Thoracic aorta (tissue), 2 donors: ENCODE data around the gene ALG1. TPM values are rescaled to one million over a fixed set of nuclear protein-coding genes. Genes with fewer than 3 reads are reported as not detected.
"Not testable (repeated sequence)": the region's sequence is repeated elsewhere in the genome, so short reads cannot be mapped to it uniquely, and the experiment has no call there.

Source experiments
- ATAC-seq: fragments of 150-250 bp; one replicate; pipeline ENCODE4 v1.8.0; 2017; ENCODE audit warnings: low read depth; ENCODE audit not compliant: insufficient number of reproducible peaks, low FRiP score
- DNase-seq: peaks from one replicate; pipeline ENCODE4 v3.0.0-alpha.2; 2020; ENCODE audit warnings: low spot score
- H3K27ac ChIP-seq, 2 donors: fragments of 200-600 bp; sonication (generic); 1 replicate in 1 of 2; 2 replicates in 1 of 2; pipeline ENCODE4 v1.5.1; 2016; ENCODE audit warnings: mild to moderate bottlenecking in 2 of 2, moderate library complexity in 2 of 2
- H3K27me3 ChIP-seq: fragments of 200-600 bp; sonication (generic); replicated peaks from 2 replicates; pipeline ENCODE4 v1.6.0; 2016; ENCODE audit warnings: mild to moderate bottlenecking; ENCODE audit not compliant: insufficient read depth
- H3K36me3 ChIP-seq: fragments of 200-600 bp; sonication (generic); one replicate; pipeline ENCODE4 v1.5.1; 2016
- H3K4me1 ChIP-seq, 2 donors: fragments of 200-600 bp; sonication (generic); 1 replicate in 1 of 2; 2 replicates in 1 of 2; pipeline versions ENCODE4 v1.5.1 to v1.6.0; 2016; ENCODE audit warnings: low read depth in 2 of 2, mild to moderate bottlenecking in 1 of 2; ENCODE audit not compliant: control insufficient read depth in 1 of 2
- H3K4me3 ChIP-seq: fragments of 200-600 bp; sonication (generic); 2 replicates; pipeline ENCODE4 v1.5.1; 2016; ENCODE audit warnings: mild to moderate bottlenecking
- H3K9me3 ChIP-seq: fragments of 200-600 bp; sonication (generic); 2 replicates; pipeline ENCODE4 v1.5.1; 2016
- CTCF ChIP-seq: fragments of 200-600 bp; sonication (generic); IDR thresholded peaks from one replicate; pipeline ENCODE4 v1.5.1; 2019; ENCODE audit warnings: antibody characterized with exemption
- total RNA-seq, 2 donors: library from RNA; depleted of rRNA; stranded (reverse); fragments of >200 nt; gene quantifications; one replicate each; pipeline versions ENCODE4 v1.1.0 to v1.2.3, GENCODE V29; 2016

The ALG1 gene
- total RNA-seq, 2 donors from 2014 or later, result 24.1 to 36.7 TPM

- no peaks in the 10 kb centered on the region for H3K9me3 ChIP-seq
- peaks cover 9 to 11% of the 10 kb centered on the region in 2 donors for H3K4me1 ChIP-seq
- ATAC-seq, result no peak
- no peak for DNase-seq
- H3K27ac ChIP-seq, result no peak overlapping the region
- H3K36me3 ChIP-seq, result peaks cover 27% of the 10 kb centered on the region
- TF ChIP-seq CTCF, result no peak
- no peaks in the 10 kb centered on the region for H3K27me3 ChIP-seq
- no peak overlapping the region for H3K4me3 ChIP-seq
Measured at GRCh38 chr16:5075637-5076036, 4.0 kb downstream of the ALG1 start.

- no peak for TF ChIP-seq CTCF
- no peak for ATAC-seq
- H3K36me3 ChIP-seq, result peaks cover 31% of the 10 kb centered on the region
Measured at GRCh38 chr16:5077304-5077703, 5.7 kb downstream of the ALG1 start.

GRCh38 chr16:5078626-5079025, 7.0 kb downstream of the ALG1 start:
- ATAC-seq, result no peak
- no peak for DNase-seq
- no peak overlapping the region for H3K27ac ChIP-seq
- H3K4me1 ChIP-seq, result no peaks in the 10 kb centered on the region
- peaks cover 35% of the 10 kb centered on the region for H3K36me3 ChIP-seq
- H3K4me3 ChIP-seq, result no peak overlapping the region
- H3K9me3 ChIP-seq, result no peaks in the 10 kb centered on the region
- no peak for TF ChIP-seq CTCF
- H3K27me3 ChIP-seq, result no peaks in the 10 kb centered on the region

More at GRCh38 chr16:5077304-5077703, 5.7 kb downstream of the ALG1 start:
- no peak overlapping the region for H3K4me3 ChIP-seq
- H3K27ac ChIP-seq, result no peak overlapping the region
- H3K27me3 ChIP-seq, result no peaks in the 10 kb centered on the region
- H3K9me3 ChIP-seq, result no peaks in the 10 kb centered on the region
- peaks cover 1 to 5% of the 10 kb centered on the region in 2 donors for H3K4me1 ChIP-seq
- no peak for DNase-seq

GRCh38 chr16:5080461-5080860, 8.8 kb downstream of the ALG1 start:
- H3K36me3 ChIP-seq, result peaks cover 35% of the 10 kb centered on the region
- H3K27ac ChIP-seq, H3K4me1 ChIP-seq, H3K9me3 ChIP-seq, DNase-seq, ATAC-seq, H3K27me3 ChIP-seq, H3K4me3 ChIP-seq: not testable (repeated sequence)

- not testable (repeated sequence) for ATAC-seq, H3K27ac ChIP-seq, H3K4me1 ChIP-seq, H3K9me3 ChIP-seq, DNase-seq, H3K27me3 ChIP-seq, H3K4me3 ChIP-seq
- H3K36me3 ChIP-seq, result peaks cover 33% of the 10 kb centered on the region
Measured at GRCh38 chr16:5080996-5081395, 9.4 kb downstream of the ALG1 start.

- not testable (repeated sequence) for H3K9me3 ChIP-seq, DNase-seq, ATAC-seq, H3K4me1 ChIP-seq, H3K27me3 ChIP-seq, H3K27ac ChIP-seq, H3K4me3 ChIP-seq
- peaks cover 24% of the 10 kb centered on the region for H3K36me3 ChIP-seq
Measured at GRCh38 chr16:5083646-5084045, 12.0 kb downstream of the ALG1 start.

- DNase-seq, result not testable (repeated sequence)
Measured at GRCh38 chr16:5084099-5084731, 12.6 kb downstream of the ALG1 start.

More at GRCh38 chr16:5084099-5084731, 12.6 kb downstream of the ALG1 start:
- not testable (repeated sequence) for H3K9me3 ChIP-seq, H3K4me1 ChIP-seq, H3K27me3 ChIP-seq, H3K4me3 ChIP-seq, ATAC-seq, H3K27ac ChIP-seq
- peaks cover 22% of the 10 kb centered on the region for H3K36me3 ChIP-seq
